Stimulated activated CD4-positive, alpha-beta T cell treated with anti-CD3 and anti-CD28 coated beads, Interleukin-12 subunit alpha, Interleukin-12 subunit beta, amount 100 ng/mL, for 48 hours (primary cell): ENCODE results near the gene REL.
"Not testable (repeated sequence)": the region's sequence is repeated elsewhere in the genome, so short reads cannot be mapped to it uniquely, and the experiment has no call there.

Experiments used
- DNase-seq, 3 donors: peaks; one replicate each; pipeline ENCODE4 v3.0.0-alpha.2; 2020; ENCODE audit warnings: low read depth in 2 of 3, low spot score in 1 of 3

REL gene

GRCh38 chr2:60867007-60867406 is 14.4 kb upstream of the REL start:
- no peak for DNase-seq

DNA sequence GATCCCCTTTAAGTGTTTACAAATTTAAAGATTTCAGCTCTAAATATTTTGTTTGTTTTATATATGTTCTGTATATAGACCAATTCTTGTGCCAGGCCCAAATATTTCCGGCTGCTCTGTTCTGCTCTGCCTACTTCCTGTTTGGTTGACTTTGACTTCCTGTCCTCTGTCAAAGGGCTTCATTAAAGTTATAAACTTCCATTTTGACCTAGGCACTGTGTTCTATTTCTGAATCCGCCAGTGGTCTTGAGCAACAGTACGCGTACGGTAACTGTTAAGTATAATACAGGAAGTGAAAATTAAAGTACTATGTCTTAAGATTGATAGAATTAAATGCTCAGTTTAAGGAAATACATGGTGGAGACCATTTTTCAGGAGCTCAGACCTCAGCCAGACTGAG is 13.5 kb upstream of the REL start:
- DNase-seq: no peak

DNA sequence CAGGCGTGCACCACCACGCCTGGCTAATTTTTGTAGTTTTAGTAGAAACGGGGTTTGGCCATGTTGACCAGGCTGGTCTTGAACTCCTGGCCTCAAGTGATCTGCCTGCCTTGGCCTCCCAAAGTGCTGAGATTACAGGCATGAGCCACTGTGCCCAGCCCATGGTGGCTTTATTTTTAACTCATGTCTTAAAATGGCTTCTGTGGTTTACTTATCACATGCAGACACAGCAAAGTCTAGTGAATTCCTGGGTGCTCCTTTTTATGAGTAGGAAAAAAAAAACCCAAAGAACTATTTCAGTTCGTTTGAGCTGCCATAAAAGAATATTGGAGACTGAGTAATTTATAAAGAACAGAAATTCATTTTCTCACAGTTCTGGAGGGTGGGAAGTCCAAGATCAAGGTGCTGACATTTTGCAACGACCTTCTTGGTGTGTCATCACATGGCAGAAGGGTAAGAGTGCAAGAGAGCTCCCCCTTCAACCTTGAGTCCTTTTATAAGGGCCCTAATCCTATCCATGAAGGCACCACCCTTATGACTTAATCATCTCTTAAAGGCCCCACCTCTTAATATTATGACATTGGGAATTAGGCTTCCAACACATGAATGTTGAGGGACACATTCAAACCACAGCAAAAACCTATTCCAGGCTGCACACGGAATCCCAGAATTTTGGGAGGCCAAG is 12.6 kb upstream of the REL start:
- DNase-seq: no peak

GRCh38 chr2:60872510-60872928 is 8.9 kb upstream of the REL start:
- DNase-seq: no peak

GRCh38 chr2:60873381-60873780 is 8.0 kb upstream of the REL start:
- DNase-seq: no peak

GRCh38 chr2:60875520-60875919 is 5.9 kb upstream of the REL start:
- no peak for DNase-seq

GRCh38 chr2:60880643-60881046 is 729 bp upstream of the REL start:
- no peak for DNase-seq

- no peak for DNase-seq
Measured at GRCh38 chr2:60882971-60883753, 1.8 kb downstream of the REL start.

GRCh38 chr2:60883896-60884295 is 2.5 kb downstream of the REL start:
- no peak for DNase-seq

DNA sequence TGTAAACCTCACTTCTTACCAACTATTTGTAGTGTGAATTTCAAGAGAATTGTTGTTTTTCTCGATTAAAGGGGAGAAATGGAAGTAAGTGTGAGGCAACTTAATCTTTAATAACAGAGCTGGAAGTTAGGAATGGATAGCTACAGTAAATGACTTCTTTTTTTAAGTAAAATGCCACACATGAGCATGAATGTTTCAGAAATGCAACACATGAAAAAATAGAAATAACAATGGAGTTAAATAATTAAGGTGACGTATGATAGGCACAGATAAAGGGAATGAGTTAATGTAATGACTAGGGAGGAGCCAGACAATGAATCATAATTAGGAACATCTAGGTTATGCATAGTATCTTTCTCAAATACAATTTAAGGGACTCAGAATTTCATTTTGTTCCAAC is 3.4 kb downstream of the REL start:
- no peak for DNase-seq

- no peak for DNase-seq
Measured at GRCh38 chr2:60885683-60886082, 4.3 kb downstream of the REL start.

DNA sequence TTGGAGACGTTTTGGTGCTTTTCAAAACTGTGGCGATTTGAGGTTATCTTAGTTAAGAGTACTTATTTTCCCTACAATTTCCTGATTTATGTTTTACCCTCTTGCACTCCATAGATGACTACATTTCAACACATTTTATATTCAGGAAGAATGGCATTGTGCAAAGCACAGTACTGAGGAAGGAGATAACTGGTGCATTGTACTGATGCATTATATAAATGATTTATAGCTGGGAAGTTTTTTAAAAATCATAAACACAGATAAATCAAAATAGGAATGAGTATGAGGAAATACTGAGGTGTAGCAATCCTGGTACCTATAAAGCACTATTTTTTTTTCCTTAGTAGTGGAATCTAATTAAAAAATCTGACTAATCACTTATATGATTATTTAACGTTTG is 5.6 kb downstream of the REL start:
- DNase-seq: no peak

- no peak for DNase-seq
Measured at GRCh38 chr2:60888853-60889252, 7.5 kb downstream of the REL start.

DNA sequence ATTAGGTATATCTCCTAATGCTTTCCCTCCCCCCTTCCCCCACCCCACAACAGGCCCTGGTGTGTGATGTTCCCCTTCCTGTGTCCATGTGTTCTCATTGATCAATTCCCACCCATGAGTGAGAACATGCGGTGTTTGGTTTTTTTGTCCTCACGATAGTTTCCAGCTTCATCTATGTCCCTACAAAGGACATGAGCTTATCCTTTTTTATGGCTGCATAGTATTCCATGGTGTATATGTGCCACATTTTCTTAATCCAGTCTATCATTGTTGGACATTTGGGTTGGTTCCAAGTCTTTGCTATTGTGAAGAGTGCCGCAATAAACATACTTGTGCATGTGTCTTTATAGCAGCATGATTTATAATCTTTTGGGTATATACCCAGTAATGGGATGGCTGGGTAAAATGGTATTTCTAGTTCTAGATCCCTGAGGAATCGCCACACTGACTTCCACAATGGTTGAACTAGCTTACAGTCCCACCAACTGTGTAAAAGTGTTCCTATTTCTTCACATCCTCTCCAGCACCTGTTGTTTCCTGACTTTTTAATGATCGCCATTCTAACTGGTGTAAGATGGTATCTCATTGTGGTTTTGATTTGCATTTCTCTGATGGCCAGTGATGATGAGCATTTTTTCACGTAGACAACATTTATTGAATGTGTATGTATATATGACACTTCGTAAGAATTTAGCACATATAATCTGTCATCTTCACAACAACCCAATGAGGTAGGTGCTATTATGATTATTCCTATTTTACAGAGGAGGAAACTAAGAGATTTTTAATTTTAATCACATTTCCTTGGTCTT is 8.4 kb downstream of the REL start:
- not testable (repeated sequence) for DNase-seq

DNA sequence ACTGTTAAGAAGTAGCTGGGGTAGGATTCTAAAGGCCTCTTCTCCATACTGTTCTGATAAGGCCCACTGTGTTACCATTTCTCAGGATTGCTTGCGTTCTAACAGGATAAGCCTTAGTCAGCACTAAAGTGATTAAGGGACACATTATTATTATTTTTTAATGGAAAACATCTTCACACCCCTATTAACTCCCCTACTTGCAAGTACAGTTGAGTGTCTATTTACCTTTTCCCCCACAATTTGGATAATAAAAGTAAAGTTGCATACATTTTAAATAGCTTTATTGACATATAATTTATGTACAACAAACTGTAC is 9.0 kb downstream of the REL start:
- no peak for DNase-seq

DNA sequence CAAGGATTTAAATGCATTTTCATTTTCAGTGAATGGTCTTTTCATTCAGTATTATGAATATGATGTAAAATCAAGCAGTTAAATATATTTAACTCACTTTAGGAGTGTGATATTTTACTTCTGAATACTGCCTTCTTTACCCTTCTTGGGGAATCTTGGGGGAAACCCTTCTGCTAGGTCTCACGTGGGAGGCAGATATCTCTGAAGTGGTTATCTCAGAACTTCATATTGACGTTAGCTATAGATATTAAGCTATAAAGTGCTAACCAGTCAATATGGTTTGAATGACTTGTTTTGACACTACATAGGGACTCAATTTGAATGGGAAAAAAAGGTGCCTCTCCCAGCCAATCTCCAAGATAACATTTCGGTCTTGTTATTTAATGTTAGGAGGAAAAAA is 9.8 kb downstream of the REL start:
- no peak for DNase-seq

DNA sequence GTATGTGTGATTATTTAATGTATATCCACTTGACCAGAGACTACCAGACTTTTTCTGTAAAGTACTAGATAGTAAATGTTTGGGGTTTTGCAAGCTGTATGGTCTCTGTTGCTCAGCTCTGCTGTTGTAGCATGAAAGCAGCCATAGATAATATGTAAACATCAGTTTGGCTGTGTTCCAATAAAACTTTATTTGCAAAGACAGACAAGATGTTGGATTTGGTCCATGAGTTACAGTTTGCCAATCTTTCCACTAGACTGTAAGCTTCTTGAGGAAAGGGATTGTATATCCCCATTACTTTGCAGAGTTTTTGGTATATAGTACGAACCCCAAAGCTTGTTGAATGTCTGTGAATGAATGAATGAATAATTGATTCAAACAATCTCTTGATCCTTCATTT is 17.2 kb downstream of the REL start:
- DNase-seq: no peak

- DNase-seq: peak in 2 of 3 donors; percentile 25 to 77
Measured at GRCh38 chr2:60899230-60899891, 18.0 kb downstream of the REL start.

DNA sequence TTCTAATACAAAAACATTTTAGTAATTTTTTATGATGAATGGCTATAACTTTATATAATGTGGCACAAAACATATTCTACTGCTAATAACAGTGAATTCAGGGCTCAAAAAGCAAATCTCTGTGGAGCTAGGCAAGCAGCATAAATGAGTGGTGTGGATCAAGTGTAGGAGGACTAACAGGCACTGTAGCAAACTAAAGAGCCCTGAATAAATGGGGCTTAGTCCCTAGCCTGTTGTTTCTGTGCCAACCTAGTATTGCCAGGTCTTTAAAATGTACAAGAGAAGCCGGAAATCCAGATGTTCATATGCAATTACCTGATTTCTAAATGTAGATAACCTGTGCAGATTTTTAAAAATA is 18.5 kb downstream of the REL start:
- DNase-seq: no peak

DNA sequence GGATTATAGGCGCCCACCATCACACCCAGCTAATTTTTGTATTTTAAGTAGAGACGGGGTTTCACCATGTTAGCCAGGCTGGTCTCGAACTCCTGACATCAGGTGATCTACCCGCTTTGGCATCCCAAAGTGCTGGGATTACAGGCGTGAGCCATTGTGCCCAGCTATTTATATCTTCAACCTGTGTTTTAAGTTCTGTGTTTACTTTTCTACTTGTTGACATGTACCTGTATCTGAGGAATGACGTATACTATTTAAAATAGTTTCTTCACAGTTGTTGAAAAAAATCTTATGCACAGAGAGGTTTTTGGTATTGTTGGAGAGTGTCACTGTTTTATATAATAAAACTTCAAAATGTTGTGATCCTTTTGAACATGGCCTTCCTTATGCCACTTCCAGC is 19.9 kb downstream of the REL start:
- DNase-seq: not testable (repeated sequence)

- not testable (repeated sequence) for DNase-seq
Measured at GRCh38 chr2:60905867-60906266, 24.5 kb downstream of the REL start.

GRCh38 chr2:60906395-60906794 is 25.0 kb downstream of the REL start:
- no peak for DNase-seq
